ENCODE data around the gene ZRANB3.
"Not testable (repeated sequence)": the region's sequence is repeated elsewhere in the genome, so short reads cannot be mapped to it uniquely, and the experiment has no call there.

Gene ZRANB3

DNA sequence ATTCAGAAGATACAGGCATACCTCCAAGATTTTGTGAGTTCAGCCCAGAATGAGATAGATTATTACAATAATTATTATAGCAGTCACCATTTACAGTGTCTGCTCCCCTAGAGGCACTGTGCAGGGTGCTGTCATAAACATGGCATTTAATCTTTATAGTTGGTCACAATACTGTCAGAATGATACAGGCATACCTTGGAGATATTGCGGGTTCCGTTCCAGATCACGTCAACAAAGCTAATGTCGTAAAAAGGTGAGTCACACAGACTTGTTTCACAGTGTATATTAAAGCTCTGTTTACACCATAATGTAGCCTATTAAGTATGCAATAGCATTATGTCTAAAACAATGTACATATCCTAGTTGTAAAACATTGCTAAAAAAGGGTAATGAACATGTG is 45.6 kb downstream of the ZRANB3 start:
- DNase-seq: no peak

DNA sequence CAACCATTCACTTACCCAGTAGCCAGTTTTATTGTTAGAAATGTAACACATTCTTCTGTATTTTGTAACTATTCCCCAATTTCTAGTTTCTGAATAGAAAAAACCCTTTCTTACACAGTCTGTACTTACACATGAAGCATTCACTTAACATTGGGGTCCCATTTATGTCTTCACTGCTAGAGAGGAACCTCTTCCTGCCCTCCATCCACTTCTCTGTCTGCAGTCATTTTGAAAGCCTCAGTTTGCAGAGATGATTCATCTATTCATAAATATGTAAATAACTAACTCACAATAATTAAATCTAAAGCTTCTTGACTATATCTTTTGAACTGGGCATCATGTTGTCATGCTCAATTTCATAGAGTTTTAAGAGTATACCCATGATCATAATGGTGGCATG is 55.9 kb downstream of the ZRANB3 start:
- DNase-seq: no peak

DNA sequence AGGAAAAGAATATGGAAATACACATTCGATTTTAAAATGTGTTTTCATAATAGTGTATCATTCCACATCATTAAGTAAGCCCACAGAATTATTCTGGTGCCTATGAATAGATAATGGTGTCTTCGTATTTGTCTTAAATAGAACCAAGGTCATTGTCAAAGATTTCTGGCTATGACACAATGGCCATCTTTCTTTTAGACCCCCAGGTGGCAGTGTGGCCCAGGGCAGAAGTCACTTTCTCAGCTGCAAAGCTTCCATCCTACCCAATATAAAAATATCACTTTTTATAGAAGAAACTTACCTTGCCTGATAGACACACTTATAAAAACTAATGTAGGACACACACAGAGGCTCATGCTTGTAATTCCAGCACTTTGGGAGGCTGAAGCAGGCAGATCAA is 57.5 kb downstream of the ZRANB3 start:
- DNase-seq: no peak

DNA sequence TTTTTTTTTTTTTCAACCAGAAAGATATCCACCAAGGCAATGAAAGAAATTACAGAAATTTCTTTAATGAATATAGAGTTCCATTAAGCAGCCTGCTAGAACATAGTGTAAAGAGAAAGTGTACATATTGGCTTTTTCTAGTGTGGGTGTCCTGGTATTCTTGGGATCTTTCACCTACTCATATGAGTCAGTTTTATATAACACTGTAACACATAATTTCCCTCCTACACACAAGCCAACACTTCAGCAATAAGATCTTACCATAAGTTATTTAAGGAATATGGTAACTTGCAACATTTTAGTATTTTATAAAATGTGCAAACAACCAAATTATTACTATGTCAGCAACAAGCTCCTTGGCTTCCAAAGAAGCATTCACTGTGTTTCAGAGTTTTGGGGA is 59.9 kb downstream of the ZRANB3 start:
- no peak for DNase-seq

DNA sequence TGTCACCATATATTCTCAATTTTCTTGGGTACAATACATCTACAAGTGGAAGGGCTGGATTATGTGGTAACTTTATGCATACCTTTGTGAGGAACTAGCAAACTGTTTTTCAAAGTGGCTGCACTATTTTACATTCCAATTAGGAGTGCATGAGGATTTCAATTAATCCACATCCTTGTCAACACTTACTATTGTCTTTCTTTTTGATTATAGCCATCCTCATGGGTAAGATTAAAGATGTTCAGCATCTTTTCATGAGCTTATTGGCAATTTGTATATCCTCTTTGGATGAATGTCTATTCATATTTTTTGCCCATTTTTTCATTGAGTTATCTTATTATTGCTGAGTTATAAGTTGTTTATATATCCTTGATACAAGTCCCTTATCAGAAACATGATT is 73.7 kb downstream of the ZRANB3 start:
- DNase-seq: no peak

DNA sequence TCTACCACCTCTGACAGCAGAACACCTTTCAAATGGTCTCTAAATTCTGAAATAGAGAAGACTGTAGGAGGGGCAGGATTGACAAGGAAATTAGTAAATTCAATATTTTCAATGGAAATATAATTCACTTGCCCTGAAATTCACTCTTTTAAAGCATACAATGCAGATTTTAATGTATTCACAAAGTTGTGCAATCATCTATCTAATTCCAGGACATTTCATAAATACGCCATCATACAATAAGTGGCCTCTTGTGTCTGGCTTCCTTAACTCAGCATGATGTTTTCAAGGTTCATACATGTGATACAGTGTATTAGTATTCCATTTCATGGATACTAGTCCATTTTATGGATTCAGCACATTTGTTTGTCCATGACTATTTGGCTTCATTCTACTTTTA is 74.2 kb downstream of the ZRANB3 start:
- no peak for DNase-seq

DNA sequence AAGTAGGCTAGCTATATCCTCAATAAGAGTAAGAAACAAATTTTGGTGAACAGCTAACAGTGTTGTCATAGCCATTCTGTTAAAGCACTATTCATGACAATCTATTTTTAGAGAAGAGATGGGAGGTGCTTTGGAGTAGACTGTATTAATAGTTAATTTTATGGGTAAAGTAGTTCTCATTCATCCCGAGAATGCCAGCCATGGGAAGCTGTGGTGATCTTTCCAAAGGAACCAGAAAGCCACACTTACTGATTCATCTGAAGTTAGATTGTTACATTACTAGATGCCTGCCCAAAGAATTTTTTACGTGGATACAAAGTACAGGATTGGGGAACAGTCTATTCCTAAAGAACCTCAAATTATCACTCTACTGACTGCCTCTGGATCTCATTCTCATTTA is 74.6 kb downstream of the ZRANB3 start:
- no peak for DNase-seq

DNA sequence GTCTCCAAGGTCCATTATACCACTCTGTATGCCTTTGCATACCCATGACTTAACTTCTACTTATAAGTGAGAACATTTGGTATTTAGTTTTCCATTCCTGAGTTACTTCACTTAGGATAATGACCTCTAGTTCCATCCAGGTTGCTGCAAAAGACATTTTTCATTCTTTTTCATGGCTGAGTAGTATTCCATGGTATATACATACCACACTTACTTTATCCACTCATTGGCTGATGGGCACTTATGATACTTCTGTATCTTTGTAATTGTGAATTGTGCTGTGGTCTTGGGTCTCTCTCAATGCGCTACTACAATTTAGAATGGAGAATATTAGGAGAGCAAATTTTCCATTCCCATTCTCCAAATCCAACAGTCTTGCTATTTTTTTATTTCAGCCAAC is 76.4 kb downstream of the ZRANB3 start:
- no peak for DNase-seq

DNA sequence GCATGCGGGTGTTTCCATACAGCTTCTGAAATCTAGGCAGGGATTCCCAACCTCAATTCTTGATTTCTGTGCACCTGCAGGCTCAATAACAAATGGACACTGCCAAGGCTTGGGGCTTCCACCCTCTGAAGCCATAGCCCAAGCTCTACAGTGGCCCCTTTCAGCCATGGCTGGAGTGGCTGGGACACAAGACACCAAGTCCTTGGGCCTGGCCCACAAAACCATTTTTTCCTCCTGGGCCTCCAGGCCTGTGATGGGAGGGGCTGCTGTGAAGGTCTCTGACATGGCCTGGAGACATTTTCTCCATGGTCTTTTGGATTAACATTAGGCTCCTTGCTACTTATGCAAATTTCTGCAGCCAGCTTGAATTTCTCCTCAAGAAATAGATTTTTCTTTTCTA is 78.0 kb downstream of the ZRANB3 start:
- DNase-seq: not testable (repeated sequence)

DNA sequence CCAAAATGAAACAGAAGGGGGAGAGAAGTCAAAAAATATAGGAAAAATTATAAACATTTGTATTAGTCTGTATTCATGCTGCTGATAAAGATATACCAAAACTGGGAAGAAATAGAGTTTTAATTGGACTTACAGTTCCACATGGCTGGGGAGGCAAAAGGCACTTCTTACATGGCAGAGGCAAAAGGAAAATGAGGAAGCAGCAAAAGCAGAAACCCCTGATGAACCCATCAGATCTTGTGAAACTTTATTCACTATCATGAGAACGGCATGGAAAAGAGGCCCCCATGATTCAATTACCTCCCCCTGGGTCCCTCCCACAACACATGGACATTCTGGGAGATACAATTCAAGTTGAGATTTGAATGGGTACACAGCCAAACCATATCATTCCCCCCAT is 79.1 kb downstream of the ZRANB3 start:
- no peak for DNase-seq

DNA sequence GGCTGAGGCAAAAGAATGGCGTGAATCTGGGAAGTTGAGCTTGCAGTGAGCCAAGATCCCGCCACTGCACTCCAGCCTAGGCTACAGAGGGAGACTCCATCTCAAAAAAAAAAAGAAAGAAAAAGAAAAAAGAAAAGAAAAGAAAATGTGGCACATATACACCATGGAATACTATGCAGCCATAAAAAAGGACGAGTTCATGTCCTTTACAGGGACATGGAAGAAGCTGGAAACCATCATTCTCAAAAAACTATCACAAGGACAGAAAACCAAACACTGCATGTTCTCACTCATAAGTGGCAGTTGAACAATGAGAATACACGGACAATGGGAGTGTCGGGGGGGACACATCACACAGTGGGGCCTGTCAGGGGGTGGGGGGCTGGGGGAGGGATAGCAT is 88.0 kb downstream of the ZRANB3 start:
- not testable (repeated sequence) for DNase-seq

DNA sequence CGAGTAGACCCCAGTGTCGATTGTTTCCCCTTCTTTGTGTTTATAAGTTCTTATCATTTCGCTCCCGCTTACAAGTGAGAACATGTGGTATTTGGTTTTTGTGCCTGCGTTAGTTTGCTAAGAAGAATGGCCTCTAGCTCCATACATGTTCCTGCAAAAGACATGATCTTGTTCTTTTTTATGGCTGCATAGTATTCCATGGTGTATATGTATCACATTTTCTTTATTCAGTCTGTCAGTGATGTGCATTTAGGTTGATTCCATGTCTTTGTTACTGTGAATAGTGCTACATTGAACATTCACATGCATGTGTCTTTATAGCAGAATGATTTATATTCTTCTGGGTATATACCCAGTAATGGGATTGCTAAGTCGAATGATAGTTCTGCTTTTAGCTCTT is 95.9 kb downstream of the ZRANB3 start:
- DNase-seq: not testable (repeated sequence)

DNA sequence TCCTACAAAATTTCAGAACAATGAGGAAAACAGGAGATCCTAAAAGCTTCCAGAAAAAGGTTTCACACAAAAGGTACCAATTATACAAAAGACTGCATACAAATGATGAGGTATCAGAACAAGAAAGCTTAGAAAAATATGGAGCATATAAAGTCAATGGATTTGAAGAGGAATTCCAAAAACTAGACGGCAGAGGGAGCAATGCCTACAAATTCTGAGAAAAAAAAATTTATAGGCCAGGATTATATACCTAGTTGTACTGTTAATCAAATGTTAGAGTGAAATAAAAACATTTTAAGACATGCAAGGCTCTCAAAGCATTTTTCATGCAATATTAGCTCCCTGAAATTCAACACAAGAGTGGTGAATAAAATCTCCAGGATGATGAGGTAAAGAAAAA is 106.2 kb downstream of the ZRANB3 start:
- no peak for DNase-seq

DNA sequence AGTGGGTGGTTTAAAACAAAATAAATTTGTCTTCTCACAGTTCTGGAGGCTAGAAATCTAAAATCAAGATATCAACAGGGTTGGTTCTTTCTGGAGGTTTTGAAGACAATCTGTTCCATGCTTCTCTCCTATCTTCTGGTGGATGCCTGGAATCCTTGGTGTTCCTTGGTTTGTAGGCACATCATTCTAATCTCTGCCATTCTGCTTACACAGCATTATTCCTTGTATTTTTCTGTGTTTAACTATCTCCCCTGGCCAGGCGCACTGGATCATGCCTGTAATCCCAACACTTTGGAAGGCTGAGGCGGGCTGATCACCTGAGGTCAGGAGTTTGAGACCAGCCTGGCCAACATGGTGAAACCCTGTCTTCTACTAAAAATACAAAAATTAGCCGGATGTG is 108.1 kb downstream of the ZRANB3 start:
- DNase-seq: no peak

DNA sequence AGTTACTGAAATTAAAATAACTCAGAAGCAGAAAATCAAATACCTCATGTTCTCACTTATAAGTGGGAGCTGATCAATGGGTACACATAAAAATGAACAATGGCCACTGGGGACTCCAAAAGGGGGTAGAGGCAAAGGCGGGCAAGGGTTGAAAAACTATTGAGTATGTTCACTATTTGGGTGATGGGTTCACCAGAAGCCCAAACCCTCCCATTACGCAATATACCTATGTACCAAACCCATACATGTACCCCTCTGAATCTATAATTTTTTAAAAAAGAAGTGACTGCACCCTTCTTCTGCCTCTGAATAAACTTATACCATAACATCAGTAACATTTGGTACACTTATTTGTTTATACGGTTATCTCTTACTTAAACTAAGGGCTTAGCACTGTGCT is 119.4 kb downstream of the ZRANB3 start:
- no peak for DNase-seq

DNA sequence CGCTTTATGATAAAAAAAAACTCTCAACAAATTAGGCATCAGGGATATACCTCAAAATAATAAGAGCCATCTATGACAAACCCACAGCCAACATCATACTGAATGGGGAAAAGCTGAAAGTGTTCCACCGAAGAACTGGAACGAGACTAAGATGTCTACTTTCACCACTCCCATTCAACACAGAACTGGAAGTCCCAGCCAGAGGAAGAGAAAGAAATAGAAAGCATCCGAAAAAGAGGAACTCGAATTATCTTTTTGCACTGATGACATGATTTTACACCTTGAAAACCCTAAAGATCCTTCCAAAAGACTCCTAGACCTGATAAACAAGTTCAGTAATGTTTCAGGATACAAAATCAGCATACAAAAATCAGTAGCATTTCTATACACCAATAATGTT is 121.6 kb downstream of the ZRANB3 start:
- no peak for DNase-seq

DNA sequence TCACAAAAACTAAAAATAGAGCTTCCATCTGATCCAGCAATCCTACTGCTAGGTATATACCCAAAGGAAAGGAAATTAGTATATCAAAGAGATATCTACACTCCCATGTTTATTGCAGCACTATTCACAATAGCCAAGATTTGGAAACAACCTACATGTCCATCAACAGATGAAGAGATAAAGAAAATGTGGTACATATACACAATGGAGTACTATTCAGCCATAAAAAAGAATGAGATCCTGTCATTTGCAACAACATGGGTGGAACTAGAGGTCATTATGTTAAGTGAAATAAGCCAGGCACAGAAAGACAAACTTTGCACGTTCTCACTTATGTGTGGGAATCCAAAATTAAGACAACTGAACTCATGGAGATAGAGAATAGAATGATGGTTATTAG is 134.8 kb downstream of the ZRANB3 start:
- DNase-seq: not testable (repeated sequence)

DNA sequence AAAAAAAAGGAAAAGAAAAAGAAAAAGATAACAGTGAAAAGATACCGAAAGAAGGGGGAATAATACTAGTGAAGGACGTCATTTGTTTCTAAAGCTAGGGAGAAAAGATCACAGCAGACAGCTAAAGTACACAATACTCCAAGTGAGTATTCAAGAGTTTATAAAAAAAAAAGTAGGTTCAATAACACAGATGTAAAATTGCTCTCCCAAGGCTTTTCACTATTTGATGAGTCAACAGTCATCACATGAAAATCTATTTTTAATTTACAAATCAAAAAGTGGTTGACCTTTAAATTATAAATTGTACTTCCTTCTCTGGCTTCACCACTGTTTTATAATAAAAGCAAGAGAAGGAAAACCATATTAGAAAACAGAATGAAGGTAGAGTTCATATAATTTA is 144.0 kb downstream of the ZRANB3 start:
- no peak for DNase-seq

DNA sequence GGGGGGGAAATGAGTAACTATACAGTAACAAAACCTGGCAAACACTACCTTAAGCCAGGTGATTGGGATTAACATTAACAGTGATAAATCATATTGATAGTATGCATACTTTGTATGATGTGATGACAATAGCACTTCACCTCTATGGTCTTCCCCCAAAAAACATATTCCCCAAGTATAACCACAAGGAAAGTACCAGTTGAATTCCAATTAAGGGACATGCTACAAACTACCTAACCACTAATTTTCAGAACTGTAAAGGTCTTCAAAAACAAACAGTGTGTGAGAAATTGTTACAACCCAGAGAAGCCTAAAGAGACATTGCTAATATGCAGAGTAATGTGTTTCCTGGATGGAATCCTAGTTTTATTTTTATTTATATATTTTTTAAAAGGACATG is 152.4 kb downstream of the ZRANB3 start:
- no peak for DNase-seq

DNA sequence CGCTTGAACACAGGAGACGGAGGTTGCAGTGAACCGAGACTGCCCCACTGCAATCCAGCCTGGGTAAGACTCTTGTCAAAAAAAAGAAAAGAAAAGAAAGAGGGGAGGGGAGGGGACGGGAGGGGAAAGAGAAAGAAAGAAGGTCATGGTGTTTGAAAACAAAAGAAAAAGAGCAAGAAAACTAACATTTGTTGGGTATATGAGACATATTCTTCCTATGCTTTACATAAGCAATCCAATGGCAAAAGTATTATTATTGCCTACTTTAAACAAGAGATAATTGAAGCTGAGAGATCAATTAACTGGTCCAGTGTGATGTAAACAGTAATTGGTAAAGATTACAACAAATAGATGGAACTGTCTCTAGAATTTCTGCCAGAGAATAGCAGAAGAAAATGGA is 157.3 kb downstream of the ZRANB3 start:
- DNase-seq: no peak

DNA sequence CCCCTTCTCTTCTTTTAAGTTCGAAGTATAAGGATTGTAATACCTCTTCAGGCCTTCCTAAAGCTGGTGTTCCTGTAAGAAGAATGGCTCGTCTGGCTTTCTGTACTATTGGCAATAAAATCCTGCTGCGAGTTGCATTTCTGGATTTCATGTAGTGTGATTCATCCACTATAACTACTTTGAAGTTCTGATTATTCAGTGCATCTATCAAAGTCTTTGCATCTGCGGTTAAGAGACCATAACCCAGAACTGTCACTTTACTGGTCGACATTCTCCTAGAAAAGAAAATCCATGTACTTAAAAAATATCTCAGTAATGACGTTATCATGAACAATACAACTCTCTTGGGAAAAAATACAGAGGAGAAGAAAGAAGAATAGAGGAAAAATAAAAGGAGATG is 181.1 kb downstream of the ZRANB3 start:
- DNase-seq: no peak

DNA sequence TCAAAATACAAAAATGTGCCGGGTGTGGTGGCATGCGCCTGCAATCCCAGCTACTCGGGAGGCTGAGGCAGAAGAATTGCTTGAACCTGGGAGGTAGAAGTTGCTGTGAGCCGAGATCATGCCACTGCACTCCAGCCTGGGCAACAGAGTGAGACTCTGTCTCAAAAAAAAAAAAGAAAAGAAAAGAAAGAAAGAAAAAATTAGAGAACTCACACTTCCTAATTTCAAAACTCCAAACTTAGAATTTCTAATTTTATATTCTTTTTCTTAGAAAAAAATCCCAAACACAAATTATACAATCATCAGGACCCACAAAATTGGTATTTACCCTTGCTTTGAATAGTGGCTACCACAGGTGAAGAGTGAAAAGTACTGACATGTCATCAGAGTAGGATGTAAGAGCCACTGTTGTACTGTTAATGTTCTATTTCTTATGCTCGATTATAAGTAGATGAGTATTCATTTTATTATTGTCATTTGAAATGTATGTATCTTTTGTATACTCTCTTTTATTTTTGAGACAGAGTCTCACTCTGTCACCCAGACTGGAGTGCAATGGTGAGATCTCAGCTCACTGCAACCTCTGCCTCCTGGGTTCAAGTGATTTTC is 182.8 kb downstream of the ZRANB3 start:
- not testable (repeated sequence) for DNase-seq

DNA sequence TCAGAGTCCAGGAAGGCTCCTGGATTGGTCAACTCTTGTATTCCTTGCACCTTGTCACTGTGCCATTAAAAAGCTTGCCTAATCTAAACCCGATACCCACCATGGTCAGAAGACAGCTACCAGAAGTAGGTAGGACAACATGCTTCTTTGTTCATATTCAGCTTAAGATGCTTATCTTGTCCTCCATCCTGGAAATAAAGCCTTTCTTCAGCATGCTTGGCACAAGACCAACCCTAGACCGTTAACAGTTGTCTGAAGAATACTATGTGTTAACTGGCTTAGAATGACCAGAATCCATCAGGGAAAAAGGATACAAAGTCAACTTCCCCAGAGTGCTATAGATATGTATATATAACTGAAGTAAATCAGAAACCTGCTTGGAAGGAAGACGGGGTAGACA is 193.9 kb downstream of the ZRANB3 start:
- DNase-seq: no peak

DNA sequence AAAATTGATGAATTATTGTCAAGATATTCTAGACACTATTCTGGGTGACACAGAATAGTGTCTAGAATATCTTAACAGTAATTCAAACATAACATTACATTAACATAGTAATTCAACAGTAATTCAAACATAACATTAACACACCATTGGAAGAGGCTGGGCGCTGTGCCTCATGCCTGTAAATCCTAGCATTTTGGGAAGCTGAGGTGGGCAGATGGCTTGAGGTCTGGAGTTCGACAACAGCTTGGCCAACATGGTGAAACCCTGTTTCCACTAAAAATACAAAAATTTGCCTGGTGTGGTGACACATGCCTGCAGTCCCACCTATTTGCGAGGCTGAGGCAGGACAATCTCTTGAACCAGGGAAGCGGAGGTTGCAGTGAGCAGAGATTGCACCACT is 195.8 kb downstream of the ZRANB3 start:
- DNase-seq: no peak

DNA sequence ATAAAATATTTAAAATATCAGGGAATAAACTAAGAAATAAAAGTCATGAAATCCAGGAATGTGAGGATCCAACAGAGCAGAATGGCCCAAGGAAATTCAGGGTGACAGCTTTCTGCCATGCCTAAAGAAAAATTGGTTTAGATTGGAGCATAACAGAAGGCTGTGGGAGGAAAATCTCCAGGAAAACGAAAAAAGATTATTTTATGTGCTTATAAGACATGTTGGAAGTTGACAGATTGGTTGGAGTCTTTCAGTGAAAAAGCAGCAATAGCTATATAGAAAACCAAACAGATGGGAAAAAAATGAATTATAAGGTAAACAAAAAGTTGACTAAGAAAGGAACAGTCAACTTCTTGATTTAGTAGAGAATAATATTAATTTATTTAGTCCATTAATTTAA is 203.9 kb downstream of the ZRANB3 start:
- no peak for DNase-seq

Data from KG1 (cell line).